Measurements from ENCODE around the gene POC1A. TPM values are rescaled to one million over a fixed set of nuclear protein-coding genes. Genes with fewer than 3 reads are reported as not detected.

POC1A gene
- total and polyA plus RNA-seq, 9 of the 15 experiments (the other 6 are each of a cell fraction or from before 2014, with no cell fraction given): 7.2 to 17.5 (median 12.1) TPM

GRCh38 chr3:52052831-52053306 lies 101.4 kb downstream of the POC1A start (continued):
- no peak for TF ChIP-seq KAT2B (IDR thresholded peaks at IDR 0.05; ENCODE audit: low read depth, low read length)
- TF ChIP-seq ZNF589 (CRISPR knock-in tag; IDR thresholded peaks at IDR 0.05; ENCODE audit: low read depth): no peak
- peak; percentile 61; the same call in 1 of the 2 replicates for TF ChIP-seq LCOR (CRISPR knock-in tag; IDR thresholded peaks at IDR 0.05)
- TF ChIP-seq, protein P1, sequence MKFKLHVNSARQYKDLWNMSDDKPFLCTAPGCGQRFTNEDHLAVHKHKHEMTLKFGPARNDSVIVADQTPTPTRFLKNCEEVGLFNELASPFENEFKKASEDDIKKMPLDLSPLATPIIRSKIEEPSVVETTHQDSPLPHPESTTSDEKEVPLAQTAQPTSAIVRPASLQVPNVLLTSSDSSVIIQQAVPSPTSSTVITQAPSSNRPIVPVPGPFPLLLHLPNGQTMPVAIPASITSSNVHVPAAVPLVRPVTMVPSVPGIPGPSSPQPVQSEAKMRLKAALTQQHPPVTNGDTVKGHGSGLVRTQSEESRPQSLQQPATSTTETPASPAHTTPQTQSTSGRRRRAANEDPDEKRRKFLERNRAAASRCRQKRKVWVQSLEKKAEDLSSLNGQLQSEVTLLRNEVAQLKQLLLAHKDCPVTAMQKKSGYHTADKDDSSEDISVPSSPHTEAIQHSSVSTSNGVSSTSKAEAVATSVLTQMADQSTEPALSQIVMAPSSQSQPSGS (CRISPR knock-in tag; IDR thresholded peaks at IDR 0.05): no peak
- TF ChIP-seq TFAP4 (CRISPR knock-in tag; IDR thresholded peaks at IDR 0.05; ENCODE audit: borderline replicate concordance): peak; percentile 57; the same call in 1 of the 2 replicates
- TF ChIP-seq THRB (CRISPR knock-in tag; conservative IDR thresholded peaks at IDR 0.05): no peak
- TF ChIP-seq HMG20A (CRISPR knock-in tag; conservative IDR thresholded peaks at IDR 0.05): no peak
- TF ChIP-seq, protein P2, sequence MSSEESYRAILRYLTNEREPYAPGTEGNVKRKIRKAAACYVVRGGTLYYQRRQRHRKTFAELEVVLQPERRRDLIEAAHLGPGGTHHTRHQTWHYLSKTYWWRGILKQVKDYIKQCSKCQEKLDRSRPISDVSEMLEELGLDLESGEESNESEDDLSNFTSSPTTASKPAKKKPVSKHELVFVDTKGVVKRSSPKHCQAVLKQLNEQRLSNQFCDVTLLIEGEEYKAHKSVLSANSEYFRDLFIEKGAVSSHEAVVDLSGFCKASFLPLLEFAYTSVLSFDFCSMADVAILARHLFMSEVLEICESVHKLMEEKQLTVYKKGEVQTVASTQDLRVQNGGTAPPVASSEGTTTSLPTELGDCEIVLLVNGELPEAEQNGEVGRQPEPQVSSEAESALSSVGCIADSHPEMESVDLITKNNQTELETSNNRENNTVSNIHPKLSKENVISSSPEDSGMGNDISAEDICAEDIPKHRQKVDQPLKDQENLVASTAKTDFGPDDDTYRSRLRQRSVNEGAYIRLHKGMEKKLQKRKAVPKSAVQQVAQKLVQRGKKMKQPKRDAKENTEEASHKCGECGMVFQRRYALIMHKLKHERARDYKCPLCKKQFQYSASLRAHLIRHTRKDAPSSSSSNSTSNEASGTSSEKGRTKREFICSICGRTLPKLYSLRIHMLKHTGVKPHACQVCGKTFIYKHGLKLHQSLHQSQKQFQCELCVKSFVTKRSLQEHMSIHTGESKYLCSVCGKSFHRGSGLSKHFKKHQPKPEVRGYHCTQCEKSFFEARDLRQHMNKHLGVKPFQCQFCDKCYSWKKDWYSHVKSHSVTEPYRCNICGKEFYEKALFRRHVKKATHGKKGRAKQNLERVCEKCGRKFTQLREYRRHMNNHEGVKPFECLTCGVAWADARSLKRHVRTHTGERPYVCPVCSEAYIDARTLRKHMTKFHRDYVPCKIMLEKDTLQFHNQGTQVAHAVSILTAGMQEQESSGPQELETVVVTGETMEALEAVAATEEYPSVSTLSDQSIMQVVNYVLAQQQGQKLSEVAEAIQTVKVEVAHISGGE (CRISPR knock-in tag; IDR thresholded peaks at IDR 0.05): peak in 1 of 3 experiments; percentile 89; a peak in 2 of 6 replicates
- no peak for TF ChIP-seq HNRNPUL1 (IDR thresholded peaks at IDR 0.05; ENCODE audit: low read length)
- TF ChIP-seq ATF7 (IDR thresholded peaks at IDR 0.05): peak; percentile 31; the same call in 1 of the 2 replicates
- TF ChIP-seq GABPB1 (CRISPR knock-in tag; IDR thresholded peaks at IDR 0.05): peak; percentile 79
- no peak for TF ChIP-seq E2F6 (IDR thresholded peaks at IDR 0.05; ENCODE audit: borderline replicate concordance in 1 of 2, extremely low read depth in 1 of 2, insufficient read depth in 1 of 2, insufficient read length in 1 of 2, low read depth in 1 of 2, low read length in 1 of 2, poor library complexity in 1 of 2, severe bottlenecking in 1 of 2)
- peak; percentile 7; the same call in 1 of the 2 replicates for TF ChIP-seq JUND (IDR thresholded peaks at IDR 0.05; ENCODE audit: borderline replicate concordance, low read depth, low read length)
- TF ChIP-seq JUND (tag; IDR thresholded peaks at IDR 0.05; ENCODE audit: borderline replicate concordance, low read depth, low read length): no peak
- TF ChIP-seq CTBP1 (IDR thresholded peaks at IDR 0.05; ENCODE audit: borderline replicate concordance): peak; percentile 55; the same call in 1 of the 2 replicates
- TF ChIP-seq FOXK1 (CRISPR knock-in tag; IDR thresholded peaks at IDR 0.05; ENCODE audit: borderline replicate concordance): no peak

Measured in K562 (cell line).